AG10803 (cell line): ENCODE measurements around the gene AKT2.

Source experiments
- DNase-seq: peaks from one replicate; pipeline ENCODE4 v3.0.0; 2010; ENCODE audit warnings: low read depth
- H3K4me3 ChIP-seq: 2 replicates; pipeline ENCODE4 v1.5.1; 2011; ENCODE audit warnings: mild to moderate bottlenecking, low read length, control low read depth
- TF ChIP-seq, protein P1 (sequence below): conservative IDR thresholded peaks from 2 replicates; pipeline ENCODE4 v1.5.1; 2011; ENCODE audit warnings: mild to moderate bottlenecking, low read length, control low read depth, inconsistent platforms

Gene AKT2

DNA sequence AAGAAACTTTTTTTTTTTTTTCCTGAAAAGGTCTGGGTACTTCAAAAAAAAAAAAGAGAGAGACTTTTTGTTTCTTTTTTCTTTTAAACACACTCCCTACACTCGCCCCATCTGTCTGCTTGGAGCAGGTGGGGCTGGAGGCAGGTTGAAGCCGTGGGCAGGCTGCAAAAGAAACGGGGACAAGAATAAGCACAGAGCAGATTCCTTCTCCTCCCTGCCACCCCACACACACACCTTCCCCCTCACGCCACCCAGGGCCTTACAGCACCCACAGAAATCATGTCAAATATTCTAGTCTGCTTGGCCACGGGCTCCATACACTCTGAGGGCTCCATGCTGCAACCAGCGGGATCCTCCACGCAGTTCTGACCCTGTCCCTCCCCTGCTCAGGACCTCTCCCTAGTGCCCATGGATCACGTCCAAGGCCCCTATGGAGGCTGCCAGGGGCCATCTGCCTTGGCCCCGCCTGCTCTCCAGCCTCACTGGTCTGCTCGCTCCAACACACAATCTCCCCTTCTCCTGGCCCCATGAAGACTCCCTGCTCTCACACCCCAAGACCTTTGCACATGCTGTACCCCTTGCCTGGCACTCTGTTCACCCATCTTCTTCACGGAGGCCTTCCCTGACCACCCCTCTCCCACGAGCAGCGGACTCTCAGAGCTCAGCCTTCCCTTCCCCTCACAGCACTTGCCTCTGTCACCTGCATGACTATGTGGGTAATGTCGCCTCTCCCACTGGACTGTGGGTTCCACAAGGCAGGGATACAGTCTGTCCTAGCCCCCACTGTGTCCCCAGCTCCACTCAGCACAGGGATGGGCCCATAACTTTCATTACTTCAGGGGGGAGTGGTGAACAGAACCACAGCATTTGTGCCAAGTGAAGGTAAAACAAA lies 11.4 kb downstream of the AKT2 start:
- TF ChIP-seq, protein P1, sequence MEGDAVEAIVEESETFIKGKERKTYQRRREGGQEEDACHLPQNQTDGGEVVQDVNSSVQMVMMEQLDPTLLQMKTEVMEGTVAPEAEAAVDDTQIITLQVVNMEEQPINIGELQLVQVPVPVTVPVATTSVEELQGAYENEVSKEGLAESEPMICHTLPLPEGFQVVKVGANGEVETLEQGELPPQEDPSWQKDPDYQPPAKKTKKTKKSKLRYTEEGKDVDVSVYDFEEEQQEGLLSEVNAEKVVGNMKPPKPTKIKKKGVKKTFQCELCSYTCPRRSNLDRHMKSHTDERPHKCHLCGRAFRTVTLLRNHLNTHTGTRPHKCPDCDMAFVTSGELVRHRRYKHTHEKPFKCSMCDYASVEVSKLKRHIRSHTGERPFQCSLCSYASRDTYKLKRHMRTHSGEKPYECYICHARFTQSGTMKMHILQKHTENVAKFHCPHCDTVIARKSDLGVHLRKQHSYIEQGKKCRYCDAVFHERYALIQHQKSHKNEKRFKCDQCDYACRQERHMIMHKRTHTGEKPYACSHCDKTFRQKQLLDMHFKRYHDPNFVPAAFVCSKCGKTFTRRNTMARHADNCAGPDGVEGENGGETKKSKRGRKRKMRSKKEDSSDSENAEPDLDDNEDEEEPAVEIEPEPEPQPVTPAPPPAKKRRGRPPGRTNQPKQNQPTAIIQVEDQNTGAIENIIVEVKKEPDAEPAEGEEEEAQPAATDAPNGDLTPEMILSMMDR: no peak
- no peak for DNase-seq
- no peak overlapping the region for H3K4me3 ChIP-seq

DNA sequence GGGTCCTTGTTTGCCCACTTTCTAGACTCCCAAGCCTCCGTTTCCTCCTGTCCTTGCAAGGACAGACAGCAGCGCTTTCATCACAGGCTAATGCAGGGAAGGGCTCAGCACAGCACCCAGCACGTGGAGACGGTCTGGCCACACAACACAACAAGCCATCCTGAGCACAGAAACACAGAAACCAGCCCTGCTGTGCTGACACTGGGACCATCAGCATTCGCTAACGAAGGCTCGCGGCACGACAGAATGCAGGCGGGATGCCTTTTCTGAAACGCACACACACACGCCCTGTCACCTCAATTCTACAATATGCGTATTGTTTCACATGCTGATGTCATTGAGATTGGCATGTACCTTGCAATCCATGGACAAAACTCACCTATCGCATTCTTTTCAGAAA lies 12.9 kb downstream of the AKT2 start:
- TF ChIP-seq, protein P1: no peak
- no peak for DNase-seq
- no peak overlapping the region for H3K4me3 ChIP-seq

DNA sequence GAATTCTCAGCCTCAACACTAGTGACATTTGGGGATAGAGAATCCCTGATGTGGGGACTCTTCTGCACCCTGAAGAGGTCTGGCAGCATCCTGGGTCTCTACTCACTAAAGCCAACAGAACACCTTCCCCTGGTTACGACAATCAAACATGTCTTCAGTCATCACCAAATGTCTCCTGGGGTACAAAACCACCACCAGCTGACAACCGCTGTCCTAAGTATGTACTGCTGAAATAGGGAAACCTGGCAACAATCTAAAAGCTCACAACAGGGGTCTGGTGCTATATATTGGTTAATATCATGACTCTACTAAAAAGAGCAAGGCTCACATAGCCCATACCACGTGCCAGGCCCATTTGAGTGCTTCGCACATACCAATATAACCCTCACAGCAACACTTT lies 13.4 kb downstream of the AKT2 start:
- TF ChIP-seq, protein P1: no peak
- no peak for DNase-seq
- no peak overlapping the region for H3K4me3 ChIP-seq

DNA sequence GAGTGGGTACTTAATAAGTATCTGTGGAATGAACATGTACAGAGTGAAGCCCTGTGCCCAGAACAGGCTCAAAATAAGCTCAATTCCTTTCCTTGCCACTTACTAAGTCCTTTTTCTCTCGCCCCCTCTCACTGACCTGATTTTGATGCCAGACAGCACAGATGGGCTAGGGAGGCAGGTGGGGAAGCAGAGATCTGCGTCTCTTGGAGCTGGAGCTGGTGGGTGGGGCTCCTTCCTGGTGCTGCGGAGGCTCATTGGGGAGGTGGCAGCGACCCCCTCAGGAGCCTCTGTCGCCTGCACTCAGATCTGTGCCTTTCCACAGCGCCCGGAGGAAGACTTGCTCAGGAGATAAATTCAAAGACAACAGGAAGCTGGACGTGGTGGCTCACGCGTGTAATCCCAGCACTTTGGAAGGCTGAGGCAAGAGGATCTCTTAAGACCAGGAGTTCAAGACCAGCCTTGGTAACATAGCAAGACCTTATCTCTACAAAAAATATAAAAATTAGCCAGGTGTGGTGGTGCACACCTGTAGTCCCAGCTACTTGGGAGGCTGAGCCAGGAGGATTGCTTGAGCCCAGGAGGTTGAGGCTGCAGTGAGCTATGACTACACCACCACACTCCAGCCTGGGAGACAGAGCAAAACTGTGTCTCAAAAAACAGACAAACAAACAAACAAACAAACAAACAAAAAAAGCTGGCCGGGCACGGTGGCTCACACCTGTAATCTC lies 14.6 kb downstream of the AKT2 start:
- DNase-seq: no peak
- H3K4me3 ChIP-seq: no peak overlapping the region
- TF ChIP-seq, protein P1: no peak

DNA sequence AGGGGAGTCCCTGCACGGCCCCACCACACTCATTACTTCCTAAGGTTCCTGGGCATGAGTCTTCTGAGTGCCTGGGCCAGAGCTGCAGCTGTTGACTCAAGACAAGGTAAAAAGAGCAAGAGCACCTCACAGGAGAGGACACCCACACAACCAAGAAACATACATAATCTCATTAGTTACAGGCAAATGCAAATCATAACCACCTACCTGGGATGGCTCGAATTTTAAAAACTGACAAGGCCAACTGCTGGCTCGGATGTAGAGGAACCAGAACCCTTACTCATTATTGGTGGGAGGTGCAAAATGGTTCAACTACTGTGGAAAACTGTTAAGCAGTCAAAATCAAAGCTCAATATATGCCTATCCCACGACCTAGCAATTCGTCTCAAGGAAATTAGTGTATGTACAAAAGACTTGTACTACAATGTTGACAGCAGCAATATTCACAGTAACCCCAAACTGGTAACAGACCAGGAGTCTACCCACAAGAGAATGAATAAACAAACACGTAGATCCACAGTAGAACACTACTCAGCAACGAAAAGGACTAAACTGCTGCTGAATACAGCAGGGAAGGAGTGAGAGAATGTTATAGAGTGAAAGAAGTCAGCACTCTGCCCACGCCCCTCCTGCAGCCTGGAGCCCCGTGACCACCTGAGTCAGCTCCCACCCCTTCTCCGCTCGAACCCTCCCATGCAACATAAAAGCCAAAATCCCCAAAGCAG lies 15.8 kb downstream of the AKT2 start:
- no peak for DNase-seq
- TF ChIP-seq, protein P1: no peak
- no peak overlapping the region for H3K4me3 ChIP-seq

DNA sequence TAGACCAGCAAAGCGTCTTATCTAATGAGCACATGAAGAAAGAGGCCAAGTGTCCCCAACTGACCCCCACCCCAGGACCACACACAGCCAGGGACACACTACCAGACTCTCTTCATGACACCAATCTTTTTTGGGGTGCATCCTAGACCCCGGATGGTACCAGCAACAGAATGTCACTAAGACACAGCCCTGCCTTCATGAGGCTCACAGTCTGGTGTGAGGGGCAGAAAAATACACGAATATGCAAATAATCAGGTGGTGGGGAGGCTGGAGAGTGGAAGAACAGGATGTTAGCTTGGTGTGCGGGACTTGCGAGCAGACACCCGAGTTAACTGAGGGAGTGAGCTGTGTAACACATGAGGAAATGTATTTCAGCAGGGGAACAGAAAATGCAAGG lies 17.5 kb downstream of the AKT2 start:
- TF ChIP-seq, protein P1: no peak
- no peak for DNase-seq
- no peak overlapping the region for H3K4me3 ChIP-seq
